Ascending aorta (tissue), 2 donors: Measurements from ENCODE around the gene MAP3K14. TPM values are rescaled to one million over a fixed set of nuclear protein-coding genes. Genes with fewer than 3 reads are reported as not detected.

Source experiments
- DNase-seq, 2 donors: peaks; one replicate each; pipeline ENCODE4 v3.0.0-alpha.2; 2019; ENCODE audit warnings: low spot score in 2 of 2
- H3K27ac ChIP-seq, 2 donors: fragments of 200-600 bp; sonication (generic); one replicate each; pipeline ENCODE4 v1.5.1; 2016 to 2017; ENCODE audit warnings: mild to moderate bottlenecking in 1 of 2
- H3K27me3 ChIP-seq: fragments of 200-600 bp; sonication (generic); one replicate; pipeline ENCODE4 v1.5.1; 2017
- H3K36me3 ChIP-seq, 2 donors: fragments of 200-600 bp; sonication (generic); one replicate each; pipeline ENCODE4 v1.5.1; 2016
- H3K4me1 ChIP-seq, 2 donors: fragments of 200-600 bp; sonication (generic); one replicate each; pipeline ENCODE4 v1.5.1; 2016 to 2017; ENCODE audit warnings: mild to moderate bottlenecking in 1 of 2
- H3K4me3 ChIP-seq, 2 donors: fragments of 200-600 bp; sonication (generic); one replicate each; pipeline ENCODE4 v1.5.1; 2016 to 2017; ENCODE audit warnings: mild to moderate bottlenecking in 1 of 2
- H3K9me3 ChIP-seq, 2 donors: fragments of 200-600 bp; sonication (generic); one replicate each; pipeline ENCODE4 v1.5.1; 2016
- CTCF ChIP-seq, 3 experiments: fragments of 200-600 bp in 2 of 3; fragments of 450-650 bp in 1 of 3; sonication (generic) in 2 of 3; IDR thresholded peaks; one replicate each; pipeline ENCODE4 v1.5.1; 2016 to 2019; ENCODE audit warnings: antibody characterized with exemption in 3 of 3, mild to moderate bottlenecking in 1 of 3, moderate library complexity in 1 of 3
- intact Hi-C: fragments of 100-400 bp; cut with DNase I; formaldehyde crosslinking; loops from one replicate; pipeline ENCODE4 v1.15.1; 2023
- total RNA-seq: library from RNA; depleted of rRNA; stranded (reverse); fragments of >200 nt; gene quantifications from one replicate; pipeline ENCODE4 v1.1.0, GENCODE V29; 2016

Gene MAP3K14
- total RNA-seq, 1 donor from 2014 or later, result 7.7 TPM

- intact Hi-C loops, result no loop called here
- Histone ChIP-seq H3K36me3 (no peaks in the 10 kb centered on the region), H3K4me1 (peaks cover 7 to 50% of the 10 kb centered on the region in 2 donors), H3K27ac (no peak overlapping the region), H3K4me3 (no peak overlapping the region), H3K27me3 (no peaks in the 10 kb centered on the region), H3K9me3 (no peaks in the 10 kb centered on the region)
- no peak for TF ChIP-seq CTCF (IDR thresholded peaks at IDR 0.05)
- no peak for DNase-seq
These were observed 7.4 kb downstream of the MAP3K14 start for GRCh38 chr17:45309400-45309799.

GRCh38 chr17:45308840-45309239 is 8.0 kb downstream of the MAP3K14 start:
- Histone ChIP-seq H3K9me3 (no peaks in the 10 kb centered on the region), H3K4me3 (no peak overlapping the region), H3K36me3 (no peaks in the 10 kb centered on the region), H3K27ac (no peak overlapping the region), H3K27me3 (no peaks in the 10 kb centered on the region), H3K4me1 (peaks cover 7 to 46% of the 10 kb centered on the region in 2 donors)
- intact Hi-C loops, result no loop called here
- no peak for TF ChIP-seq CTCF (IDR thresholded peaks at IDR 0.05)
- DNase-seq, result no peak

GRCh38 chr17:45308016-45308365 is 8.8 kb downstream of the MAP3K14 start:
- Histone ChIP-seq H3K27ac (peak overlapping the region; percentile 52 to 76), H3K36me3 (no peaks in the 10 kb centered on the region), H3K4me1 (peaks cover 7 to 43% of the 10 kb centered on the region in 2 donors), H3K27me3 (no peaks in the 10 kb centered on the region), H3K9me3 (no peaks in the 10 kb centered on the region), H3K4me3 (no peak overlapping the region)
- intact Hi-C loops, result no loop called here
- DNase-seq, result no peak
- TF ChIP-seq CTCF (IDR thresholded peaks at IDR 0.05), result no peak

- intact Hi-C loops, result loop anchor here (1.0 to 2.0 kb wide), 2 partner anchors 9 to 15 kb away; no protein-coding TSS in a partner anchor
- DNase-seq, result no peak
- no peak overlapping the region for H3K4me3 ChIP-seq
- H3K27me3 ChIP-seq, result no peaks in the 10 kb centered on the region
- H3K27ac ChIP-seq, result peak overlapping the region; percentile 52 to 76
- no peaks in the 10 kb centered on the region for H3K9me3 ChIP-seq
- peaks cover 7 to 42% of the 10 kb centered on the region in 2 donors for H3K4me1 ChIP-seq
- no peak for TF ChIP-seq CTCF (IDR thresholded peaks at IDR 0.05)
- no peaks in the 10 kb centered on the region for H3K36me3 ChIP-seq
These were observed 9.4 kb downstream of the MAP3K14 start for GRCh38 chr17:45307290-45308015.

GRCh38 chr17:45306623-45307022 is 10.2 kb downstream of the MAP3K14 start:
- intact Hi-C loops, result loop anchor here (1.0 to 2.0 kb wide), 2 partner anchors 10 to 14 kb away; no protein-coding TSS in a partner anchor
- DNase-seq, result no peak
- no peak overlapping the region for H3K4me3 ChIP-seq
- H3K4me1 ChIP-seq, result peaks cover 5 to 39% of the 10 kb centered on the region in 2 donors
- H3K9me3 ChIP-seq, result no peaks in the 10 kb centered on the region
- TF ChIP-seq CTCF (IDR thresholded peaks at IDR 0.05), result peak in 1 of 3 experiments; percentile 4
- H3K36me3 ChIP-seq, result no peaks in the 10 kb centered on the region
- H3K27me3 ChIP-seq, result no peaks in the 10 kb centered on the region
- peak overlapping the region in 1 of 2 donors; percentile 76 for H3K27ac ChIP-seq
